Calu3 (cell line): ENCODE data around the gene PUDP. TPM values are rescaled to one million over a fixed set of nuclear protein-coding genes. Genes with fewer than 3 reads are reported as not detected.

Experiments
- BruUV-seq: library from RNA; stranded (reverse); fragments of 400-500 nt; replicated peaks from 2 replicates; lab custom pipeline; 2021; lab: Mats Ljungman, UMichigan
- CTCF ChIA-PET: fragments of 300-600 bp; sonication (Branson Sonifier 250); formaldehyde crosslinking; loops from one replicate; lab custom pipeline; 2022; ENCODE audit warnings: antibody characterized with exemption; lab: Charles Lee
- DNase-seq: peaks from one replicate; pipeline ENCODE4 v3.0.0; 2022
- H3K27ac Mint-ChIP-seq: one replicate; pipeline ENCODE4 v1.8.0; 2022; ENCODE audit warnings: mixed read lengths; ENCODE audit not compliant: unreplicated experiment
- H3K27me3 Mint-ChIP-seq: one replicate; pipeline ENCODE4 v1.8.0; 2022; ENCODE audit warnings: mixed read lengths; ENCODE audit not compliant: unreplicated experiment
- H3K36me3 Mint-ChIP-seq: one replicate; pipeline ENCODE4 v1.8.0; 2022; ENCODE audit warnings: mild to moderate bottlenecking, moderate library complexity, mixed read lengths; ENCODE audit not compliant: insufficient read depth, unreplicated experiment
- H3K4me1 Mint-ChIP-seq: one replicate; pipeline ENCODE4 v1.8.0; 2022; ENCODE audit warnings: mild to moderate bottlenecking, low read depth, mixed read lengths; ENCODE audit not compliant: unreplicated experiment
- H3K4me3 Mint-ChIP-seq: one replicate; pipeline ENCODE4 v1.8.0; 2022; ENCODE audit warnings: mild to moderate bottlenecking, low read depth, moderate library complexity, mixed read lengths; ENCODE audit not compliant: unreplicated experiment
- H3K9me3 Mint-ChIP-seq: one replicate; pipeline ENCODE4 v1.8.0; 2022; ENCODE audit warnings: low read depth, mixed read lengths; ENCODE audit not compliant: unreplicated experiment
- intact Hi-C: fragments of 100-400 bp; cut with micrococcal nuclease; formaldehyde crosslinking; loops from one replicate; pipeline ENCODE4 v1.10.0; 2022; ENCODE audit not compliant: unreplicated experiment
- total RNA-seq: library from RNA; stranded (reverse); gene quantifications from 2 replicates; pipeline ENCODE4 v1.2.3, GENCODE V29; 2022
- TF ChIP-seq, protein P1 (sequence below): fragments of 200-600 bp; IDR thresholded peaks from one replicate; pipeline ENCODE4 v1.8.0; 2022; ENCODE audit warnings: antibody characterized with exemption; ENCODE audit not compliant: unreplicated experiment

Gene PUDP
- total RNA-seq, 1 experiment from 2014 or later: 30.6 TPM

DNA sequence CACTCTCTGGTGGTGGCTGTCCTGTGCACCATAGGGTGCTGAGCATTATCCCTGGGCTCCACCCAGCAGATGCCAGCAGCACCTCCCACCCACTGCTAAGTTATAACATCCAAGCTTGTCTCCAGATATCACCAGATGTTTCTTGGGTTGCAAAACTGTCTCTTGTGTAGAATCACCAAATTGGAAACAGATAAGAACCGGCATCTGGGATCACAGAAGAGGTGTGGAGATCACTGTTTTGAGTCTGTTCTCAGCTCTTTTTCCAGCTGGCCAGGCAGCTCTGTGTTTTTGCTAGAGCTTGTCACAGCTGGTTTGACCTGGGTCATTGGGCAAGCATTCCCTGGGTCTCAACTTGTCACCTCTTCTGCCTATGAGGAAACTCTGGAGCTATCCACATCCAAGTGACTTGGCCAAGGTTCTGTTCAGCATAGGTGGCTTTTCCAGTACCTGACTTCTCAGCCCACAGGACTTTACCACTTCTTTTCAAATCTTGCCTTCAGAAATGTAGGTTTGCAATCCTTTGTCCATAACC, 15.3 kb upstream of the PUDP start:
- CTCF ChIA-PET: no interaction called here

DNA sequence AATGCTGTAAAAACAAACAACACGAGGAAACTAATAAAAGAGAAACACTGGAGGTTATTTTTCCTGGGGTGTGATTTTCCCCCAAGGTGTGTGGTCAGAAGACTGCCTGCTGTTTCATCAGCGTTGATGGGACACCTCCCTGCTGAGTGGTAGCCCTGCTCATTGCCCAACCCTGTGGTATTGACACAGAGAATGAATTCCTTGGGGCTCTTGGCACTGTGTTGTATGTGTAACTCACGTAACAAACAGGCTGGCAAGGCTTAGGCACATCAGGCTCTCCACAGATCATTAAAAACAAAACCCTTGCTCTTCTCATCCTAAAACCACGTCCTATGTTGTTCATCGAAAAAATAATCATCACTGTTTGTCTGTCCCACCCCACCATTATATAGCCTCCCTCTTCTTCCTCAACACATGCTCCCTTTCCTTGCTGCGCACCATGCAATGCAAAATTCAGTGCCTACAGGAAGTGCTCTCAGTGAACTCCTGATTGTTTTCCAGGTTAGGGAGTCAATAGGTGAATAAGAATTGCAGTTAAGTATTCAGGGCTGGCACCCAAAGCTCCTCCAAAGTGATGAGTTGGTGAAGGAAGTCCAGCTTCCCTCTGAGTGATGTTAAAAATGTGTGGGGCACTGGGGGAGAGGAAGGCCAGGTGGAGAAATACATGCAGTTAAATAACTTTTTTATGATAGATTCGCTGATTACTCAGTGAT, 11.4 kb upstream of the PUDP start:
- CTCF ChIA-PET: no interaction called here
- no peaks in the 10 kb centered on the region for H3K36me3 Mint-ChIP-seq
- H3K4me1 Mint-ChIP-seq: peaks cover 8% of the 10 kb centered on the region
- DNase-seq: peak; percentile 37
- BruUV-seq: no TSS peak
- TF ChIP-seq, protein P1, sequence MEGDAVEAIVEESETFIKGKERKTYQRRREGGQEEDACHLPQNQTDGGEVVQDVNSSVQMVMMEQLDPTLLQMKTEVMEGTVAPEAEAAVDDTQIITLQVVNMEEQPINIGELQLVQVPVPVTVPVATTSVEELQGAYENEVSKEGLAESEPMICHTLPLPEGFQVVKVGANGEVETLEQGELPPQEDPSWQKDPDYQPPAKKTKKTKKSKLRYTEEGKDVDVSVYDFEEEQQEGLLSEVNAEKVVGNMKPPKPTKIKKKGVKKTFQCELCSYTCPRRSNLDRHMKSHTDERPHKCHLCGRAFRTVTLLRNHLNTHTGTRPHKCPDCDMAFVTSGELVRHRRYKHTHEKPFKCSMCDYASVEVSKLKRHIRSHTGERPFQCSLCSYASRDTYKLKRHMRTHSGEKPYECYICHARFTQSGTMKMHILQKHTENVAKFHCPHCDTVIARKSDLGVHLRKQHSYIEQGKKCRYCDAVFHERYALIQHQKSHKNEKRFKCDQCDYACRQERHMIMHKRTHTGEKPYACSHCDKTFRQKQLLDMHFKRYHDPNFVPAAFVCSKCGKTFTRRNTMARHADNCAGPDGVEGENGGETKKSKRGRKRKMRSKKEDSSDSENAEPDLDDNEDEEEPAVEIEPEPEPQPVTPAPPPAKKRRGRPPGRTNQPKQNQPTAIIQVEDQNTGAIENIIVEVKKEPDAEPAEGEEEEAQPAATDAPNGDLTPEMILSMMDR: no peak
- no peaks in the 10 kb centered on the region for H3K9me3 Mint-ChIP-seq
- no peaks in the 10 kb centered on the region for H3K27me3 Mint-ChIP-seq
- H3K27ac Mint-ChIP-seq: no peak overlapping the region
- no peak overlapping the region for H3K4me3 Mint-ChIP-seq
- intact Hi-C loops: no loop called here

More for the DNA sequence above, 15.3 kb upstream of the PUDP start:
- BruUV-seq: no TSS peak
- DNase-seq: no peak
- intact Hi-C loops: no loop called here
- Mint-ChIP-seq H3K9me3 (no peaks in the 10 kb centered on the region), H3K36me3 (no peaks in the 10 kb centered on the region), H3K4me3 (no peak overlapping the region), H3K27me3 (no peaks in the 10 kb centered on the region), H3K4me1 (peaks cover 8% of the 10 kb centered on the region), H3K27ac (no peak overlapping the region)
- TF ChIP-seq, protein P1: no peak

DNA sequence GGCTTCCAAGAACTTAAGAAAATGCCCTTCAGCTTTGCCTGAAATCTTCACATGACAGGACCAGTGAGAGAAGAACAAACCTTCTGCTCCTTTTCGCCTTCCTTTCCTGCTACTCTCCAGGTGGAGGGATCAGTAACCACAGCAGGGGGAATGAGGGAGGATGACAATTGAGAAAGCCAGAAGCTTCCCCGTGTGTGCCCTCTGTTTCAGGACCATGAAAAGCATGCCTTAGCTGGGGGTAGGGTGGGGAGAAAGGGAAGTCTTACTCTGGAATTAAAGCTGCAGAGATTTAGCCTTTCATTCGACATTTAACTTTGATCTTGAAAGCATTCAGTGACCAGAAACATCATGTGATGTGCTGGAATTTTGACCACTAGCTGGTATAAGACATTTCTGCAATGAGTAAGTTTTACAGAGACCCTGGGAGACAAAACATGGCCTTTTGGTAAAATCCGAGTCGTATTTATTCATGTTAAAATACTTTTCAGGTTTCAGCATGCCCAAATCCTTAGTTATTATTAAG, 10.6 kb upstream of the PUDP start:
- no peak overlapping the region for H3K27ac Mint-ChIP-seq
- CTCF ChIA-PET: no interaction called here
- no TSS peak for BruUV-seq
- intact Hi-C loops: no loop called here
- no peak for DNase-seq
- no peaks in the 10 kb centered on the region for H3K9me3 Mint-ChIP-seq
- no peaks in the 10 kb centered on the region for H3K27me3 Mint-ChIP-seq
- H3K4me1 Mint-ChIP-seq: peaks cover 8% of the 10 kb centered on the region
- H3K4me3 Mint-ChIP-seq: no peak overlapping the region
- no peaks in the 10 kb centered on the region for H3K36me3 Mint-ChIP-seq
- TF ChIP-seq, protein P1: no peak

DNA sequence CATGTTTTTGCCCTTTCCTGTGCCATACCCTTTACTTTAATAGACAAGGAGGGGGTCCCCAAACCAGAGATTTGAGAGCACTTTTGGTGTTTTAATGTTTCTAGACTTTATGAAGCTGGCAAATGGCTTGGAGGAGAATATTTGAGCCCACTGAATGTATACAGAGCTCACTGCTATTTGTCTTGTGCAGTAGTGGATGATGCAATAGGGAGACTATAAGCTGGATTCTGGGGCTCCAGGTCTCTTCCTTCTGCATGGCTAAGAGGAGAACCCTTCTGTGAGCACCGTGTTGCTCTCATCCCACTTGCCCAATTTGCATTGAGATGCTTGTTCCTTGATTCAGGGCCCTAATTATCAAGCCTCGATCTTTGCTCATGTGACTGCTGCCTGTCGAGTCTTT, 8.9 kb upstream of the PUDP start:
- no TSS peak for BruUV-seq
- CTCF ChIA-PET: no interaction called here
- intact Hi-C loops: no loop called here
- no peaks in the 10 kb centered on the region for H3K36me3 Mint-ChIP-seq
- DNase-seq: no peak
- peaks cover 8% of the 10 kb centered on the region for H3K4me1 Mint-ChIP-seq
- H3K27me3 Mint-ChIP-seq: no peaks in the 10 kb centered on the region
- TF ChIP-seq, protein P1: no peak
- no peak overlapping the region for H3K4me3 Mint-ChIP-seq
- no peaks in the 10 kb centered on the region for H3K9me3 Mint-ChIP-seq
- no peak overlapping the region for H3K27ac Mint-ChIP-seq
